ENCODE measurements around the gene MPPED1.

The MPPED1 gene

GRCh38 chr22:43426816-43427215 lies 15.0 kb downstream of the MPPED1 start:
- Mint-ChIP-seq H3K4me3 (no peak overlapping the region), H3K27me3 (peaks cover 41% of the 10 kb centered on the region), H3K4me1 (ENCODE audit: low read depth) (no peaks in the 10 kb centered on the region), H3K9me3 (no peaks in the 10 kb centered on the region), H3K36me3 (ENCODE audit: low read depth) (no peaks in the 10 kb centered on the region), H3K27ac (no peak overlapping the region)
- DNase-seq: no peak

GRCh38 chr22:43427296-43428004 lies 15.6 kb downstream of the MPPED1 start:
- no peak overlapping the region for H3K4me3 Mint-ChIP-seq
- H3K27ac Mint-ChIP-seq: no peak overlapping the region
- H3K36me3 Mint-ChIP-seq (ENCODE audit: low read depth): no peaks in the 10 kb centered on the region
- peaks cover 44% of the 10 kb centered on the region for H3K27me3 Mint-ChIP-seq
- H3K4me1 Mint-ChIP-seq (ENCODE audit: low read depth): no peaks in the 10 kb centered on the region
- H3K9me3 Mint-ChIP-seq: no peaks in the 10 kb centered on the region
- DNase-seq: no peak

GRCh38 chr22:43428005-43428485 lies 16.2 kb downstream of the MPPED1 start:
- no peak overlapping the region for H3K4me3 Mint-ChIP-seq
- no peak overlapping the region for H3K27ac Mint-ChIP-seq
- no peaks in the 10 kb centered on the region for H3K36me3 Mint-ChIP-seq (ENCODE audit: low read depth)
- no peaks in the 10 kb centered on the region for H3K4me1 Mint-ChIP-seq (ENCODE audit: low read depth)
- H3K27me3 Mint-ChIP-seq: peaks cover 44% of the 10 kb centered on the region
- no peak for DNase-seq
- no peaks in the 10 kb centered on the region for H3K9me3 Mint-ChIP-seq

GRCh38 chr22:43428521-43428920 lies 16.7 kb downstream of the MPPED1 start:
- peaks cover 44% of the 10 kb centered on the region for H3K27me3 Mint-ChIP-seq
- H3K9me3 Mint-ChIP-seq: no peaks in the 10 kb centered on the region
- H3K4me1 Mint-ChIP-seq (ENCODE audit: low read depth): no peaks in the 10 kb centered on the region
- no peaks in the 10 kb centered on the region for H3K36me3 Mint-ChIP-seq (ENCODE audit: low read depth)
- no peak for DNase-seq
- H3K4me3 Mint-ChIP-seq: no peak overlapping the region
- H3K27ac Mint-ChIP-seq: no peak overlapping the region

- H3K27me3 Mint-ChIP-seq: peaks cover 44% of the 10 kb centered on the region
- no peak overlapping the region for H3K27ac Mint-ChIP-seq
- no peaks in the 10 kb centered on the region for H3K9me3 Mint-ChIP-seq
- no peak for DNase-seq
- no peak overlapping the region for H3K4me3 Mint-ChIP-seq
- H3K4me1 Mint-ChIP-seq (ENCODE audit: low read depth): no peaks in the 10 kb centered on the region
- no peaks in the 10 kb centered on the region for H3K36me3 Mint-ChIP-seq (ENCODE audit: low read depth)
These were observed 17.6 kb downstream of the MPPED1 start for GRCh38 chr22:43429426-43429825.

- Mint-ChIP-seq H3K27me3 (peaks cover 46% of the 10 kb centered on the region), H3K9me3 (no peaks in the 10 kb centered on the region), H3K27ac (no peak overlapping the region), H3K4me3 (no peak overlapping the region), H3K36me3 (ENCODE audit: low read depth) (no peaks in the 10 kb centered on the region), H3K4me1 (ENCODE audit: low read depth) (no peaks in the 10 kb centered on the region)
- no peak for DNase-seq
These were observed 20.2 kb downstream of the MPPED1 start for GRCh38 chr22:43431808-43432554.

GRCh38 chr22:43432883-43433415 lies 21.1 kb downstream of the MPPED1 start:
- no peak overlapping the region for H3K4me3 Mint-ChIP-seq
- DNase-seq: no peak
- H3K27ac Mint-ChIP-seq: no peak overlapping the region
- H3K4me1 Mint-ChIP-seq (ENCODE audit: low read depth): no peaks in the 10 kb centered on the region
- peaks cover 39% of the 10 kb centered on the region for H3K27me3 Mint-ChIP-seq
- no peaks in the 10 kb centered on the region for H3K9me3 Mint-ChIP-seq
- no peaks in the 10 kb centered on the region for H3K36me3 Mint-ChIP-seq (ENCODE audit: low read depth)

- Mint-ChIP-seq H3K4me1 (ENCODE audit: low read depth) (no peaks in the 10 kb centered on the region), H3K9me3 (no peaks in the 10 kb centered on the region), H3K27ac (no peak overlapping the region), H3K36me3 (ENCODE audit: low read depth) (no peaks in the 10 kb centered on the region), H3K27me3 (peaks cover 37% of the 10 kb centered on the region), H3K4me3 (no peak overlapping the region)
- no peak for DNase-seq
These were observed 21.8 kb downstream of the MPPED1 start for GRCh38 chr22:43433451-43434274.

GRCh38 chr22:43434275-43434927 lies 22.6 kb downstream of the MPPED1 start:
- H3K9me3 Mint-ChIP-seq: no peaks in the 10 kb centered on the region
- no peak overlapping the region for H3K4me3 Mint-ChIP-seq
- H3K27ac Mint-ChIP-seq: no peak overlapping the region
- no peaks in the 10 kb centered on the region for H3K4me1 Mint-ChIP-seq (ENCODE audit: low read depth)
- no peak for DNase-seq
- H3K27me3 Mint-ChIP-seq: peaks cover 30% of the 10 kb centered on the region
- H3K36me3 Mint-ChIP-seq (ENCODE audit: low read depth): no peaks in the 10 kb centered on the region

- no peaks in the 10 kb centered on the region for H3K36me3 Mint-ChIP-seq (ENCODE audit: low read depth)
- no peak for DNase-seq
- H3K4me3 Mint-ChIP-seq: no peak overlapping the region
- no peak overlapping the region for H3K27ac Mint-ChIP-seq
- no peaks in the 10 kb centered on the region for H3K9me3 Mint-ChIP-seq
- no peaks in the 10 kb centered on the region for H3K4me1 Mint-ChIP-seq (ENCODE audit: low read depth)
- peaks cover 24% of the 10 kb centered on the region for H3K27me3 Mint-ChIP-seq
These were observed 23.1 kb downstream of the MPPED1 start for GRCh38 chr22:43434928-43435311.

GRCh38 chr22:43435851-43436811 lies 24.3 kb downstream of the MPPED1 start:
- Mint-ChIP-seq H3K36me3 (ENCODE audit: low read depth) (no peaks in the 10 kb centered on the region), H3K4me3 (no peak overlapping the region), H3K27me3 (peaks cover 22% of the 10 kb centered on the region), H3K27ac (no peak overlapping the region), H3K4me1 (ENCODE audit: low read depth) (no peaks in the 10 kb centered on the region), H3K9me3 (no peaks in the 10 kb centered on the region)
- DNase-seq: no peak

GRCh38 chr22:43436868-43437267 lies 25.1 kb downstream of the MPPED1 start:
- Mint-ChIP-seq H3K36me3 (ENCODE audit: low read depth) (no peaks in the 10 kb centered on the region), H3K4me3 (no peak overlapping the region), H3K9me3 (no peaks in the 10 kb centered on the region), H3K4me1 (ENCODE audit: low read depth) (no peaks in the 10 kb centered on the region), H3K27me3 (peaks cover 15% of the 10 kb centered on the region), H3K27ac (no peak overlapping the region)
- DNase-seq: no peak

- H3K36me3 Mint-ChIP-seq (ENCODE audit: low read depth): no peaks in the 10 kb centered on the region
- no peak for DNase-seq
- H3K9me3 Mint-ChIP-seq: no peaks in the 10 kb centered on the region
- no peaks in the 10 kb centered on the region for H3K4me1 Mint-ChIP-seq (ENCODE audit: low read depth)
- no peak overlapping the region for H3K4me3 Mint-ChIP-seq
- H3K27ac Mint-ChIP-seq: no peak overlapping the region
- peaks cover 15% of the 10 kb centered on the region for H3K27me3 Mint-ChIP-seq
These were observed 26.2 kb downstream of the MPPED1 start for GRCh38 chr22:43437871-43438475.

All from activated T-cell treated with anti-CD3 and anti-CD28 coated beads, Interleukin-2, amount 50 U/mL, for 24 hours (primary cell).